GM20431 (cell line): ENCODE results near the gene ASB1.
"Not testable (repeated sequence)": the region's sequence is repeated elsewhere in the genome, so short reads cannot be mapped to it uniquely, and the experiment has no call there.

ENCODE experiments used
- in situ Hi-C: fragments of 300-500 bp; cut with MseI, MboI; formaldehyde crosslinking; loops from one replicate; pipeline ENCODE4 v1.15.0; 2020; ENCODE audit warnings: low sequenced_read_pairs; ENCODE audit not compliant: unreplicated experiment

ASB1 gene

GRCh38 chr2:238403632-238404405, 22.9 kb upstream of the ASB1 start:
- in situ Hi-C loops, result no loop called here

GRCh38 chr2:238404406-238405216, 22.1 kb upstream of the ASB1 start:
- in situ Hi-C loops, result no loop called here

- in situ Hi-C loops, result not testable (repeated sequence)
These were observed 21.5 kb upstream of the ASB1 start for GRCh38 chr2:238405217-238405555.

GRCh38 chr2:238406221-238406997, 20.3 kb upstream of the ASB1 start:
- in situ Hi-C loops, result no loop called here

GRCh38 chr2:238406998-238407285, 19.8 kb upstream of the ASB1 start:
- in situ Hi-C loops, result no loop called here

GRCh38 chr2:238407566-238407965, 19.2 kb upstream of the ASB1 start:
- in situ Hi-C loops, result no loop called here

GRCh38 chr2:238408615-238409340, 17.9 kb upstream of the ASB1 start:
- in situ Hi-C loops, result no loop called here

GRCh38 chr2:238409341-238410199, 17.2 kb upstream of the ASB1 start:
- in situ Hi-C loops, result no loop called here

- in situ Hi-C loops, result no loop called here
These were observed 14.5 kb upstream of the ASB1 start for GRCh38 chr2:238412067-238412767.

- in situ Hi-C loops, result no loop called here
These were observed 13.4 kb upstream of the ASB1 start for GRCh38 chr2:238413368-238413767.

- in situ Hi-C loops, result no loop called here
These were observed 11.5 kb upstream of the ASB1 start for GRCh38 chr2:238415036-238415764.

- in situ Hi-C loops, result no loop called here
These were observed 10.8 kb upstream of the ASB1 start for GRCh38 chr2:238415893-238416292.

- in situ Hi-C loops, result no loop called here
These were observed 8.3 kb upstream of the ASB1 start for GRCh38 chr2:238418196-238418998.

GRCh38 chr2:238418999-238419546, 7.7 kb upstream of the ASB1 start:
- in situ Hi-C loops, result no loop called here

- in situ Hi-C loops, result no loop called here
These were observed 6.3 kb upstream of the ASB1 start for GRCh38 chr2:238420442-238420841.

GRCh38 chr2:238420878-238421694, 5.6 kb upstream of the ASB1 start:
- in situ Hi-C loops, result no loop called here
